HUES64 (cell line): ENCODE measurements around the gene FAM216A.
"Not testable (repeated sequence)": the region's sequence is repeated elsewhere in the genome, so short reads cannot be mapped to it uniquely, and the experiment has no call there.

ENCODE experiments used
- H3K27ac ChIP-seq: 2 replicates; pipeline ENCODE4 v1.7.0; 2013; ENCODE audit warnings: low read depth, low read length, inconsistent platforms
- H3K27me3 ChIP-seq: 2 replicates; pipeline ENCODE4 v1.6.1; 2013; ENCODE audit warnings: mild to moderate bottlenecking, low read length; ENCODE audit not compliant: insufficient read depth
- H3K36me3 ChIP-seq: 2 replicates; pipeline ENCODE4 v1.6.1; 2013; ENCODE audit warnings: mild to moderate bottlenecking, low read length; ENCODE audit not compliant: insufficient read depth
- H3K4me1 ChIP-seq: 2 replicates; pipeline ENCODE4 v1.6.1; 2013; ENCODE audit warnings: mild to moderate bottlenecking, low read length, moderate library complexity; ENCODE audit not compliant: insufficient read depth
- H3K4me3 ChIP-seq: 2 replicates; pipeline ENCODE4 v1.5.1; 2013; ENCODE audit warnings: mild to moderate bottlenecking, low read length, moderate library complexity
- H3K9ac ChIP-seq: 2 replicates; pipeline ENCODE4 v1.6.1; 2013; ENCODE audit warnings: mild to moderate bottlenecking, low read depth, low read length
- H3K9me3 ChIP-seq: 2 replicates; pipeline ENCODE4 v1.6.1; 2013; ENCODE audit warnings: low read depth, low read length; ENCODE audit not compliant: insufficient read depth
- WGBS: fragments of 150-250, 120-280 bp; methylation state at CpG from one replicate; pipeline ENCODE4 v1.1.7; 2013; ENCODE audit warnings: missing lambda C conversion rate; 5-methylcytosine and 5-hydroxymethylcytosine counted together

The FAM216A gene

GRCh38 chr12:110449799-110450497 is 18.7 kb upstream of the FAM216A start, which contains the start of gene ARPC3:
Gene ARPC3, minus strand, starts transcription at chr12:110450337. Its CDS starts 77 bp downstream, at chr12:110450260.
- Histone ChIP-seq H3K27me3 (no peaks in the 10 kb centered on the region), H3K9me3 (no peaks in the 10 kb centered on the region), H3K4me3 (peak within 1 kb of the TSS; percentile 88), H3K9ac (peak within 1 kb of the TSS; percentile 81), H3K36me3 (peaks cover 45% of the 10 kb centered on the region), H3K27ac (peak within 1 kb of the TSS; percentile 74), H3K4me1 (no peaks in the 10 kb centered on the region)
- WGBS = under 1% methylated on average over 51 of the region's 51 CpGs

- Histone ChIP-seq H3K36me3 (peaks cover 50% of the 10 kb centered on the region), H3K4me1 (no peaks in the 10 kb centered on the region), H3K9ac (no peak overlapping the region), H3K9me3 (no peaks in the 10 kb centered on the region), H3K27ac (no peak overlapping the region), H3K4me3 (no peak overlapping the region), H3K27me3 (no peaks in the 10 kb centered on the region)
- 95% methylated on average over 1 of the region's 1 CpG for WGBS
These were observed 17.4 kb upstream of the FAM216A start for GRCh38 chr12:110451263-110451662.

- Histone ChIP-seq H3K9me3 (no peaks in the 10 kb centered on the region), H3K9ac (no peak overlapping the region), H3K4me1 (no peaks in the 10 kb centered on the region), H3K27me3 (no peaks in the 10 kb centered on the region), H3K27ac (no peak overlapping the region), H3K36me3 (peaks cover 65% of the 10 kb centered on the region), H3K4me3 (no peak overlapping the region)
- 96% methylated on average over 4 of the region's 4 CpGs for WGBS
These were observed 14.9 kb upstream of the FAM216A start for GRCh38 chr12:110453569-110454296.

GRCh38 chr12:110458756-110459155 is 9.9 kb upstream of the FAM216A start:
- Histone ChIP-seq H3K27ac (no peak overlapping the region), H3K36me3 (peaks cover 80% of the 10 kb centered on the region), H3K4me1 (no peaks in the 10 kb centered on the region), H3K9me3 (no peaks in the 10 kb centered on the region), H3K4me3 (no peak overlapping the region), H3K27me3 (no peaks in the 10 kb centered on the region), H3K9ac (no peak overlapping the region)
- WGBS = 99% methylated on average over 4 of the region's 4 CpGs

GRCh38 chr12:110461189-110461588 is 7.5 kb upstream of the FAM216A start:
- H3K27ac ChIP-seq, H3K9ac ChIP-seq, H3K4me3 ChIP-seq, H3K27me3 ChIP-seq, H3K4me1 ChIP-seq, H3K9me3 ChIP-seq: not testable (repeated sequence)
- H3K36me3 ChIP-seq = peaks cover 76% of the 10 kb centered on the region
- WGBS = 98% methylated on average over 5 of the region's 5 CpGs

- Histone ChIP-seq H3K4me3 (no peak overlapping the region), H3K9me3 (no peaks in the 10 kb centered on the region), H3K9ac (no peak overlapping the region), H3K36me3 (peaks cover 43% of the 10 kb centered on the region), H3K4me1 (peaks cover 8% of the 10 kb centered on the region; the same call in 1 of the 2 replicates), H3K27me3 (no peaks in the 10 kb centered on the region), H3K27ac (no peak overlapping the region)
- WGBS = 96% methylated on average over 2 of the region's 2 CpGs
These were observed 3.6 kb upstream of the FAM216A start for GRCh38 chr12:110465024-110465423.

- WGBS = 95% methylated on average over 11 of the region's 11 CpGs
- not testable (repeated sequence) for H3K9me3 ChIP-seq, H3K27ac ChIP-seq, H3K9ac ChIP-seq, H3K4me3 ChIP-seq, H3K27me3 ChIP-seq, H3K4me1 ChIP-seq
- H3K36me3 ChIP-seq = peaks cover 36% of the 10 kb centered on the region
These were observed 2.9 kb upstream of the FAM216A start for GRCh38 chr12:110465765-110466164.

- Histone ChIP-seq H3K9me3 (no peaks in the 10 kb centered on the region), H3K36me3 (peaks cover 29% of the 10 kb centered on the region), H3K4me3 (peak overlapping the region; percentile 95), H3K4me1 (peaks cover 8% of the 10 kb centered on the region; the same call in 1 of the 2 replicates), H3K27ac (no peak overlapping the region), H3K27me3 (no peaks in the 10 kb centered on the region), H3K9ac (peak overlapping the region; percentile 93; the same call in 1 of the 2 replicates)
- 89% methylated on average over 5 of the region's 5 CpGs for WGBS
These were observed 1.9 kb upstream of the FAM216A start for GRCh38 chr12:110466791-110467190.

- H3K27ac ChIP-seq = peak overlapping the region; percentile 34; the same call in 1 of the 2 replicates
- peak overlapping the region; percentile 95 for H3K4me3 ChIP-seq
These were observed 815 bp upstream of the FAM216A start for GRCh38 chr12:110467847-110468213.

GRCh38 chr12:110475426-110475825 is 6.8 kb downstream of the FAM216A start:
- Histone ChIP-seq H3K27me3 (no peaks in the 10 kb centered on the region), H3K27ac (no peak overlapping the region), H3K4me3 (no peak overlapping the region), H3K4me1 (no peaks in the 10 kb centered on the region), H3K36me3 (peaks cover 20% of the 10 kb centered on the region), H3K9ac (no peak overlapping the region), H3K9me3 (no peaks in the 10 kb centered on the region)
- 94% methylated on average over 7 of the region's 7 CpGs for WGBS

More at GRCh38 chr12:110467847-110468213, 815 bp upstream of the FAM216A start:
- H3K4me1 ChIP-seq = peaks cover 8% of the 10 kb centered on the region; the same call in 1 of the 2 replicates
- WGBS = 0% methylated on average over 13 of the region's 15 CpGs
- H3K27me3 ChIP-seq = no peaks in the 10 kb centered on the region
- peaks cover 23% of the 10 kb centered on the region for H3K36me3 ChIP-seq
- peak overlapping the region; percentile 93 for H3K9ac ChIP-seq
- no peaks in the 10 kb centered on the region for H3K9me3 ChIP-seq

GRCh38 chr12:110498984-110499706 is 30.5 kb downstream of the FAM216A start:
- Histone ChIP-seq H3K9me3 (peaks cover 7% of the 10 kb centered on the region; the same call in 1 of the 2 replicates), H3K9ac (no peak overlapping the region), H3K4me1 (no peaks in the 10 kb centered on the region), H3K27me3 (peaks cover 16% of the 10 kb centered on the region), H3K4me3 (no peak overlapping the region), H3K36me3 (peaks cover 35% of the 10 kb centered on the region), H3K27ac (no peak overlapping the region)
- 98% methylated on average over 4 of the region's 4 CpGs for WGBS
